ENCODE results near the gene NR2F1-AS1. TPM values are rescaled to one million over a fixed set of nuclear protein-coding genes. Genes with fewer than 3 reads are reported as not detected.
"Not testable (repeated sequence)": the region's sequence is repeated elsewhere in the genome, so short reads cannot be mapped to it uniquely, and the experiment has no call there.

The NR2F1-AS1 gene
- total RNA-seq, 1 experiment from 2014 or later: 34.4 TPM

DNA sequence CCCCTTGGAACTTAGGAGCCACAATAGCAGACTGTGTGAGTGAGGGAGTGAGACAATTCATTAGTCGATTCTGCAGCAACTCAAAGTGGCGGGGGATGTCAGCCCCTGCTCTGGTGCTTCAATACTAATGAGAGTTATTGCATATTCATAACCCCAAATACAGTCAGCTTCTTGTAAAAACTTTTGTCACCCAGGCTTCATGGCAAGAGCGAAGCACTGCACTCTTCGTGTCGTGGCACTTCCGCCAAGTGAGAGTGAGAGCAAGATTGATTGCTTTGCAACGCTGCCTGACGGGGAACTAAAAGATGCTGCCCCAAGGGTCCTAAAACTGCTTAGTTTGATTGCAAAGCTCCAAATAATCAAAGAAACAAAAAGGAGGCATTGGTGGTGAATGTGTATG lies 150.9 kb downstream of the NR2F1-AS1 start:
- no peak for DNase-seq (ENCODE audit: low read depth)

DNA sequence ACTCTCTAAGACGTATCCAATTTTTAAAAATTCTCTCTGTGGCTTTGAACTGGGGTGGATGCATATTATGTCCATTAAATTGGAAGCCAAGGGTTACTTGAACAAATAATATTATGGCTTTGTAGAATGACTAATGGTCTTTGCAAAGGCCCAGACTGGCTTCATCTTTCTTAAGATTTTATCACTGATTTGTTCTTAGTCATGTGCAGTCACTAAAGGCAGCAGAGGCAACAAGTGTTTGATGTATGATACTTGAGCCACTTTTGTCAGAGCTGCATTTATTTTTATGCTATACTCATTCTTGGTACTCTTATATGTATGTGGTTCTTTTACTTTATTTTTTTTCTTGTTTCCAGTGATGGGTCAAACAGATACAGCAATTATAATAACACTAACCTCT lies 152.2 kb downstream of the NR2F1-AS1 start:
- DNase-seq (ENCODE audit: low read depth): peak; percentile 74

GRCh38 chr5:93427316-93427715 lies 153.7 kb downstream of the NR2F1-AS1 start:
- no peak for DNase-seq (ENCODE audit: low read depth)

GRCh38 chr5:93425096-93425495 lies 155.9 kb downstream of the NR2F1-AS1 start:
- DNase-seq (ENCODE audit: low read depth): no peak

DNA sequence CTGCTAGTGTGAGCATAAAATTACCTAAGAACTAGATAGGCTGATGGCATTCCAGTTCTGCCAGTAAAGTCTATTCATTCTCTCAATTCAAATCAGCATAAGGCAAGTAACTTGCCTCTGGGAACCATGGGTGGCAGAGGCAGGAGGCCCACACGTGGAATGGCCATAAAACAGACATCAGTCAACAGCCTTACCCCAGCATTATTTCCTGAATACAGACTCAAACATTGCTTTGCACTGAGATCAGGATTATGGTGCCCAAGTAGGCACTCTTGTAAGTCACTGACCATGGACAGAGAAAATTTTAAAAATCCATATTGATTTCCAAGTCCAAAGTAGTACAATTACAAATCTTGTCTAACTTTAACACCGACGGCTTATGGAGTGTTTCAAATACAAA lies 157.7 kb downstream of the NR2F1-AS1 start:
- no peak for DNase-seq (ENCODE audit: low read depth)

GRCh38 chr5:93422652-93423280 lies 158.3 kb downstream of the NR2F1-AS1 start:
- DNase-seq (ENCODE audit: low read depth): no peak

- no peak for DNase-seq (ENCODE audit: low read depth)
Observed at GRCh38 chr5:93421987-93422401, 159.0 kb downstream of the NR2F1-AS1 start.

GRCh38 chr5:93421468-93421867 lies 159.6 kb downstream of the NR2F1-AS1 start:
- DNase-seq (ENCODE audit: low read depth): no peak

DNA sequence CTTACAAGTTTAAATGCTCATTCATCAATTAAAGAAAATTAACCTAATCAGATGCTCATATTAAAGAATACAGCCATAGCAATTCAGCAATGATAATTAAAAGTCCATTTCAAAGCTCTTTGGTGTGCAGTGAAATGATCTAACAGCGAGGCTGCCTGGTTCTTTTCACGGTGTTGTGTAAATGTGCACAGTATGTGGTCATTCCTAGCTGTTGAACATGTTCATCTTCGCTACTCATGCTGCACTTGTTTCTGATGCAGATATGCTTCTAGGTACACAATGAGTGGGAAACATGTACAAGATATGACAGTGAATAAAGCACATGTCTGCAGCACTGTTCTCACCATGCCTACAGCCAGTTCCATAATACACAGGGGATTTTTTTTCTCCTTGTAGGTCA lies 163.5 kb downstream of the NR2F1-AS1 start:
- no peak for DNase-seq (ENCODE audit: low read depth)

GRCh38 chr5:93415819-93416218 lies 165.2 kb downstream of the NR2F1-AS1 start:
- DNase-seq (ENCODE audit: low read depth): no peak

GRCh38 chr5:93411716-93412115 lies 169.3 kb downstream of the NR2F1-AS1 start:
- DNase-seq (ENCODE audit: low read depth): no peak

- DNase-seq (ENCODE audit: low read depth): no peak
Observed at GRCh38 chr5:93409691-93410090, 171.3 kb downstream of the NR2F1-AS1 start.

GRCh38 chr5:93407454-93407853 lies 173.6 kb downstream of the NR2F1-AS1 start:
- DNase-seq (ENCODE audit: low read depth): no peak

- no peak for DNase-seq (ENCODE audit: low read depth)
Observed at GRCh38 chr5:93406971-93407401, 174.0 kb downstream of the NR2F1-AS1 start.

GRCh38 chr5:93404246-93404645 lies 176.8 kb downstream of the NR2F1-AS1 start:
- no peak for DNase-seq (ENCODE audit: low read depth)

GRCh38 chr5:93403141-93403928 lies 177.7 kb downstream of the NR2F1-AS1 start:
- DNase-seq (ENCODE audit: low read depth): no peak

- DNase-seq (ENCODE audit: low read depth): no peak
Observed at GRCh38 chr5:93402451-93402850, 178.6 kb downstream of the NR2F1-AS1 start.

DNA sequence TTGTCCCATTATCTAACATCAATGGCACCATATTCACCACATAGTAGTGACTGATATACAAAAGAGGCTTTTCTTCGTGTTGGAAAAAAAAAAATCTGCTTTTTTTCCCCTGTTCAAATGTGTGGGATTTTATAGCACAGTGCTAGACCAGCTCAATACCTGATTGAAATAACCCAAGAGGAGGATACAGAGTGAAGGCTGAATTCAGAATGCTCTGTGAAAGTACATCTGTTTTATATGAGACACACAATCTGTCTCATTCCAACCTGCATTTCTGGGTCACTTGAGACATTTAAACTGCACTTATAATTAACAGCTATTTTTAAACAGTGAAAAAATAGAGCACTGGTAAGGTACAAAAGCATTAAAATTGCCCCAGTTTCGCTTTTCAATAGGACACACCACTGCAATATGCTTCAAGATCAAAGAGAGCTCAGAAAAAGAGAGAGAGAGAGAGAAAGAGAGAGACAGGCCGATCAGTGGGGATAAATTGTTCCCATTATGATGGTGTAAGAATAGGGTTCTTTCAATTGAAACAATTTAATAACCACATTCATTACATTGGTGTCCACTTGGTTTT lies 179.3 kb downstream of the NR2F1-AS1 start:
- DNase-seq (ENCODE audit: low read depth): no peak

- no peak for DNase-seq (ENCODE audit: low read depth)
Observed at GRCh38 chr5:93399675-93400074, 181.3 kb downstream of the NR2F1-AS1 start.

- DNase-seq (ENCODE audit: low read depth): no peak
Observed at GRCh38 chr5:93395971-93396379, 185.0 kb downstream of the NR2F1-AS1 start.

DNA sequence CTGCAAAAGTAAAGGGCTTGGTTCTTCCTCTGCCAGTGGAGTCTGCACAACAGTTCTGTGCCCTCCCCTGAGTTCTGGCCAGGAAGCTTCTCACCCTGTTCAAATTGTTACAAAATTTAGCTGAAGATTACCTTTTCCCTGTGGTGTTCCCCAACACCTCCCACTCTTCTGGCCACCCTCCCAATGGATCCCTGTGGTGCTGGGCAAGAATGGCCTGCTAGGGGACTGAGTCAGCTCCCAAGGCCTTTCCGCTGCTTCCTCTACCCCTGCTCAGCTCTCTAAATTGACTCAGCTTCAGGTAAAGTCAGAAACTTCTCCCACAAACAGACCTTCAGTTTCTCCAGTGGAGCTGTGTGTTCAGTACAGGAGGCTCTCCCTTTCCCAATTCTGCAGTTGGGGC lies 186.0 kb downstream of the NR2F1-AS1 start:
- DNase-seq (ENCODE audit: low read depth): no peak

GRCh38 chr5:93394301-93394700 lies 186.7 kb downstream of the NR2F1-AS1 start:
- no peak for DNase-seq (ENCODE audit: low read depth)

DNA sequence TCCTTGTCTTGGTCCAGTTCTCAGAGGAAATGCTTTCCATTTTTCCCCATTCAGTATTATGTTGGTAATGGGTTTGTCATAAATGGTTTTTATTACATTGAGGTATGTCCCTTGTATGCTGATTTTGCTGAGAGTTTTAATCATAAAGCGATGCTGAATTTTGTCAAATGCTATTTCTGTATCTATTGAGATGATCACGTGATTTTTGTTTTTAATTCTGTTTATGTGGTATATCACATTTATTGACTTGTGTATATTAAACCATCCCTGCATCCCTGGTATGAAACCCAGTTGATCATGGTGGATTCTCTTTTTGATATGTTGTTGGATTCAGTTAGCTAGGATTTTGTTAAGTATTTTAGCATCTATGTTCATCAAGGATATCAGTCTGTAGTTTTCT lies 189.8 kb downstream of the NR2F1-AS1 start:
- not testable (repeated sequence) for DNase-seq (ENCODE audit: low read depth)

All from M059J (cell line).